Natural killer cell (primary cell): Measurements from ENCODE around the gene ACAD9. TPM values are rescaled to one million over a fixed set of nuclear protein-coding genes. Genes with fewer than 3 reads are reported as not detected.

Source experiments
- ATAC-seq, 3 donors: fragments of 150-1000 bp in 2 of 3; fragments of 200-7000 bp in 1 of 3; cut with Tn5 transposase; 1 replicate in 1 of 3; 2 replicates in 2 of 3; pipeline ENCODE4 v1.10.0; 2021; ENCODE audit warnings: mild to moderate bottlenecking in 2 of 3, moderate library complexity in 2 of 3
- DNase-seq, 2 donors: peaks; one replicate each; pipeline versions ENCODE4 v3.0.0 to v3.0.0-alpha.2; 2013 to 2021; ENCODE audit warnings: mixed read lengths in 1 of 2
- H3K27ac ChIP-seq: one replicate; pipeline ENCODE4 v1.5.1; 2013; ENCODE audit warnings: mild to moderate bottlenecking, low read length
- H3K27me3 ChIP-seq: one replicate; pipeline ENCODE4 v1.6.1; 2013; ENCODE audit warnings: low read length; ENCODE audit not compliant: control insufficient read depth, insufficient read depth
- H3K36me3 ChIP-seq: one replicate; pipeline ENCODE4 v1.6.1; 2013; ENCODE audit warnings: low read length; ENCODE audit not compliant: control insufficient read depth, insufficient read depth
- H3K4me1 ChIP-seq: one replicate; pipeline ENCODE4 v1.6.1; 2013; ENCODE audit warnings: low read length; ENCODE audit not compliant: control insufficient read depth, insufficient read depth
- H3K4me3 ChIP-seq: one replicate; pipeline ENCODE4 v1.5.1; 2013; ENCODE audit warnings: low read length
- H3K9me3 ChIP-seq: one replicate; pipeline ENCODE4 v1.6.1; 2013; ENCODE audit warnings: low read length; ENCODE audit not compliant: control insufficient read depth, insufficient read depth
- H3K27ac Mint-ChIP-seq, 2 donors: one replicate each; pipeline ENCODE4 v1.8.0; 2022; ENCODE audit warnings: mild to moderate bottlenecking in 2 of 2, mixed read lengths in 2 of 2, moderate library complexity in 1 of 2
- H3K27me3 Mint-ChIP-seq, 2 donors: one replicate each; pipeline ENCODE4 v1.8.0; 2022; ENCODE audit warnings: low read depth in 2 of 2, mixed read lengths in 2 of 2
- H3K36me3 Mint-ChIP-seq: one replicate; pipeline ENCODE4 v1.8.0; 2022; ENCODE audit warnings: mixed read lengths
- H3K4me1 Mint-ChIP-seq, 2 donors: one replicate each; pipeline ENCODE4 v1.8.0; 2022; ENCODE audit warnings: mixed read lengths in 2 of 2
- H3K4me3 Mint-ChIP-seq: one replicate; pipeline ENCODE4 v1.8.0; 2022; ENCODE audit warnings: mild to moderate bottlenecking, moderate library complexity, mixed read lengths
- H3K9me3 Mint-ChIP-seq, 2 donors: one replicate each; pipeline ENCODE4 v1.8.0; 2022; ENCODE audit warnings: mixed read lengths in 2 of 2
- WGBS: methylation state at CpG from one replicate; pipeline ENCODE4 v1.1.7; 2013; ENCODE audit warnings: missing lambda C conversion rate; ENCODE audit not compliant: insufficient coverage; 5-methylcytosine and 5-hydroxymethylcytosine counted together
- intact Hi-C: fragments of 100-400 bp; cut with micrococcal nuclease; formaldehyde crosslinking; loops from one replicate; pipeline ENCODE4 v1.14.2; 2022
- total RNA-seq, 4 donors: library from RNA; stranded (reverse); fragments of 120-200 nt in 1 of 4; gene quantifications; one replicate each; pipeline versions ENCODE4 v1.2.3 to v1.2.4, GENCODE V29; 2013 to 2022
- TF ChIP-seq, protein P1 (sequence below): fragments of 200-600 bp; IDR thresholded peaks from one replicate; pipeline ENCODE4 v1.8.0; 2022; ENCODE audit warnings: antibody characterized with exemption

The ACAD9 gene
- total RNA-seq, 3 donors from 2014 or later (not counting 1 experiment from before 2014, with no cell fraction given): 43.4 to 71.3 (median 54.2) TPM

DNA sequence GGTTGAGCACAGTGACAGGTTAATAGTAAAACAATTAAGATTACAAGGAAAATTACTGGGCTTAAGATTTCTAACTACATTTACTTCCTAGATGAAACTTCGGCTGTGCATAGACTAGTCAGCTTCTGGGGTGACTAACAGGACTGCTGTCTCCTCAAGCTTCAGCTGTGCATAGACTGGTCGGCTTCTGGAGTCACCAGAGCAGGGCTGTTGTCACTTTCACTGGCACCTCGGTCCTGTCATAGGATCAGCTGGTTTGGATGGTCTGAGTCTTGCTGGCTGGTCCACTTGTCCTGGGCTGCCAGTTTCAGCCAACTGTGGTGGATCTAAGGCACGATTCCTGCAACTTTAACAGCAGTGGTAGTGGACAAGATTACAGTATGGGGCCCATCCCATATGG lies 23.9 kb upstream of the ACAD9 start:
- H3K4me3 Mint-ChIP-seq: no peak overlapping the region
- peaks cover 4 to 23% of the 10 kb centered on the region in 2 donors for H3K9me3 Mint-ChIP-seq
- ATAC-seq (no peak), DNase-seq (no peak)
- H3K36me3 ChIP-seq: no peaks in the 10 kb centered on the region
- H3K4me1 ChIP-seq: peaks cover 5% of the 10 kb centered on the region
- no peak overlapping the region for H3K27ac Mint-ChIP-seq
- no peaks in the 10 kb centered on the region for H3K4me1 Mint-ChIP-seq
- intact Hi-C loops: no loop called here
- no peak overlapping the region for H3K27ac ChIP-seq
- H3K36me3 Mint-ChIP-seq: peaks cover 16% of the 10 kb centered on the region
- H3K4me3 ChIP-seq: no peak overlapping the region
- H3K27me3 ChIP-seq: no peaks in the 10 kb centered on the region
- TF ChIP-seq, protein P1, sequence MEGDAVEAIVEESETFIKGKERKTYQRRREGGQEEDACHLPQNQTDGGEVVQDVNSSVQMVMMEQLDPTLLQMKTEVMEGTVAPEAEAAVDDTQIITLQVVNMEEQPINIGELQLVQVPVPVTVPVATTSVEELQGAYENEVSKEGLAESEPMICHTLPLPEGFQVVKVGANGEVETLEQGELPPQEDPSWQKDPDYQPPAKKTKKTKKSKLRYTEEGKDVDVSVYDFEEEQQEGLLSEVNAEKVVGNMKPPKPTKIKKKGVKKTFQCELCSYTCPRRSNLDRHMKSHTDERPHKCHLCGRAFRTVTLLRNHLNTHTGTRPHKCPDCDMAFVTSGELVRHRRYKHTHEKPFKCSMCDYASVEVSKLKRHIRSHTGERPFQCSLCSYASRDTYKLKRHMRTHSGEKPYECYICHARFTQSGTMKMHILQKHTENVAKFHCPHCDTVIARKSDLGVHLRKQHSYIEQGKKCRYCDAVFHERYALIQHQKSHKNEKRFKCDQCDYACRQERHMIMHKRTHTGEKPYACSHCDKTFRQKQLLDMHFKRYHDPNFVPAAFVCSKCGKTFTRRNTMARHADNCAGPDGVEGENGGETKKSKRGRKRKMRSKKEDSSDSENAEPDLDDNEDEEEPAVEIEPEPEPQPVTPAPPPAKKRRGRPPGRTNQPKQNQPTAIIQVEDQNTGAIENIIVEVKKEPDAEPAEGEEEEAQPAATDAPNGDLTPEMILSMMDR: no peak
- WGBS: 77% methylated on average over 4 of the region's 4 CpGs
- H3K9me3 ChIP-seq: peaks cover 43% of the 10 kb centered on the region
- no peaks in the 10 kb centered on the region for H3K27me3 Mint-ChIP-seq

DNA sequence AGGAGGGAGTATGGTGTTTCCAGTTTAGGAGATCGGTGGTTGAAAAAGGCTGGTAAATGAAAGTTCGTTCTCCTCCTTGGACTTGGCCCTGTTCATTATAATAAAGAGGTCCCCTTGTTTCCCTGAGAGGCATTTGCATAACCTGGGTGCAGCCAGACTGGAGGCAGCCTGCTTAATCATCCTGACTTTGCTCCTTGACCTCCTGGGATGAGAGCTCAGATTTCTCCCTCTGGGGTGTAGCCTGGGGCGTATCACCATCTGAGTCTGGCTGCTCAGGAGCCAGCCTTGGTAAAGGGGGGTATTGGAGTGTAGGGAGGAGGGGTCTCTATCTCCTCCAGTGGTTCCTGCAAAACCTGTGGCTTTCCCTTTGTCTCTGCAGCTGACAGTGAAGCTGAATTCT lies 21.3 kb upstream of the ACAD9 start:
- H3K27ac Mint-ChIP-seq: no peak overlapping the region
- no peaks in the 10 kb centered on the region for H3K27me3 Mint-ChIP-seq
- Histone ChIP-seq H3K36me3 (no peaks in the 10 kb centered on the region), H3K27ac (no peak overlapping the region), H3K9me3 (peaks cover 51% of the 10 kb centered on the region), H3K4me1 (peaks cover 5% of the 10 kb centered on the region), H3K4me3 (no peak overlapping the region), H3K27me3 (no peaks in the 10 kb centered on the region)
- intact Hi-C loops: no loop called here
- 100% methylated on average over 3 of the region's 3 CpGs for WGBS
- TF ChIP-seq, protein P1: no peak
- H3K36me3 Mint-ChIP-seq: peaks cover 16% of the 10 kb centered on the region
- H3K4me3 Mint-ChIP-seq: no peak overlapping the region
- H3K9me3 Mint-ChIP-seq: peaks cover 6 to 27% of the 10 kb centered on the region in 2 donors
- ATAC-seq (no peak), DNase-seq (no peak)
- no peaks in the 10 kb centered on the region for H3K4me1 Mint-ChIP-seq

DNA sequence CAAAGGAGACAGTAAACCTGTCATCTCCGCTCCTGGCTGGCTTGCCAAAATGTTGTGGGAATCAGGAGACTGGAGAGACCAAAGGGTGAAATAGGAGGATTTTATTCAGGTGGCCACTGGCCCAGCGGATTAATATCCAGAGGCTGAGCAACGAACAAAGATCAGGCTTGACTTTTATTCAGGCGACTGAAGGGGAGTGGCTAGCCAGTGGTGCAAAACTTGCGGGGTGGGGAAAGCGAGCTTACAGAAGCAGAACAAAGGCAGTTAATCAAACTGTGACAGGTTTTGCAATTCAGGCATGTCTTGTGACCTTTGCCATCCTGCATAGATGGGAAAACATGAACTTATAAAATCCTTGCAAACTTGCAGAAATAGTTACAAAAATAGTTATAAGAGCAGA lies 19.8 kb upstream of the ACAD9 start:
- peaks cover 6 to 22% of the 10 kb centered on the region in 2 donors for H3K9me3 Mint-ChIP-seq
- H3K27me3 Mint-ChIP-seq: no peaks in the 10 kb centered on the region
- H3K27me3 ChIP-seq: no peaks in the 10 kb centered on the region
- DNase-seq (no peak), ATAC-seq (no peak)
- H3K4me3 ChIP-seq: no peak overlapping the region
- peaks cover 40% of the 10 kb centered on the region for H3K9me3 ChIP-seq
- TF ChIP-seq, protein P1: no peak
- peaks cover 8% of the 10 kb centered on the region for H3K36me3 Mint-ChIP-seq
- H3K4me3 Mint-ChIP-seq: no peak overlapping the region
- 95% methylated on average over 6 of the region's 6 CpGs for WGBS
- no peaks in the 10 kb centered on the region for H3K4me1 Mint-ChIP-seq
- H3K4me1 ChIP-seq: no peaks in the 10 kb centered on the region
- intact Hi-C loops: no loop called here
- H3K36me3 ChIP-seq: no peaks in the 10 kb centered on the region
- no peak overlapping the region for H3K27ac Mint-ChIP-seq
- no peak overlapping the region for H3K27ac ChIP-seq

- no peak overlapping the region for H3K27ac Mint-ChIP-seq
- H3K27ac ChIP-seq: no peak overlapping the region
- TF ChIP-seq, protein P1: no peak
- no peak overlapping the region for H3K4me3 ChIP-seq
- no peaks in the 10 kb centered on the region for H3K36me3 ChIP-seq
- H3K36me3 Mint-ChIP-seq: peaks cover 8% of the 10 kb centered on the region
- no peak for ATAC-seq
- peaks cover 6 to 21% of the 10 kb centered on the region in 2 donors for H3K9me3 Mint-ChIP-seq
- no peak for DNase-seq
- H3K9me3 ChIP-seq: peaks cover 38% of the 10 kb centered on the region
- H3K4me1 ChIP-seq: no peaks in the 10 kb centered on the region
- WGBS: 90% methylated on average over 6 of the region's 6 CpGs
- intact Hi-C loops: no loop called here
- H3K4me1 Mint-ChIP-seq: no peaks in the 10 kb centered on the region
- no peak overlapping the region for H3K4me3 Mint-ChIP-seq
- H3K27me3 Mint-ChIP-seq: no peaks in the 10 kb centered on the region
- H3K27me3 ChIP-seq: no peaks in the 10 kb centered on the region
Observed at GRCh38 chr3:128861491-128861890, 17.9 kb upstream of the ACAD9 start.
